GM18507 (cell line): ENCODE measurements around the gene EXOC4.

Source experiments
- DNase-seq: peaks from one replicate; pipeline ENCODE4 v3.0.0; 2011; ENCODE audit warnings: low read depth; ENCODE audit not compliant: insufficient read length; ENCODE audit errors: extremely low spot score
- FAIRE-seq: peaks from 2 replicates; lab custom pipeline; 2011; peaks lifted over from hg19 to GRCh38; lab: Jason Lieb, UNC

EXOC4 gene

GRCh38 chr7:133550145-133550544, 297.3 kb downstream of the EXOC4 start:
- DNase-seq (no peak), FAIRE-seq (no peak)

- DNase-seq (no peak), FAIRE-seq (no peak)
Observed at GRCh38 chr7:133550811-133551210, 297.9 kb downstream of the EXOC4 start.

- DNase-seq: no peak
- FAIRE-seq: no peak
Observed at GRCh38 chr7:133551466-133551865, 298.6 kb downstream of the EXOC4 start.

- FAIRE-seq (no peak), DNase-seq (no peak)
Observed at GRCh38 chr7:133552079-133552478, 299.2 kb downstream of the EXOC4 start.

- FAIRE-seq: no peak
Observed at GRCh38 chr7:133554330-133554729, 301.5 kb downstream of the EXOC4 start.

GRCh38 chr7:133556048-133556447, 303.2 kb downstream of the EXOC4 start:
- DNase-seq (no peak), FAIRE-seq (no peak)

More at GRCh38 chr7:133554330-133554729, 301.5 kb downstream of the EXOC4 start:
- no peak for DNase-seq

- DNase-seq: no peak
Observed at GRCh38 chr7:133556553-133556952, 303.7 kb downstream of the EXOC4 start.

GRCh38 chr7:133560900-133561299, 308.0 kb downstream of the EXOC4 start:
- FAIRE-seq: no peak
- no peak for DNase-seq

More at GRCh38 chr7:133556553-133556952, 303.7 kb downstream of the EXOC4 start:
- FAIRE-seq: no peak

GRCh38 chr7:133561396-133561795, 308.5 kb downstream of the EXOC4 start:
- DNase-seq: no peak
- FAIRE-seq: no peak

GRCh38 chr7:133562621-133563020, 309.7 kb downstream of the EXOC4 start:
- no peak for FAIRE-seq

GRCh38 chr7:133563251-133563650, 310.4 kb downstream of the EXOC4 start:
- no peak for FAIRE-seq

More at GRCh38 chr7:133562621-133563020, 309.7 kb downstream of the EXOC4 start:
- DNase-seq: no peak

GRCh38 chr7:133564484-133564883, 311.6 kb downstream of the EXOC4 start:
- FAIRE-seq: no peak
- no peak for DNase-seq

More at GRCh38 chr7:133563251-133563650, 310.4 kb downstream of the EXOC4 start:
- no peak for DNase-seq

GRCh38 chr7:133568544-133568943, 315.7 kb downstream of the EXOC4 start:
- DNase-seq (no peak), FAIRE-seq (no peak)

- FAIRE-seq (no peak), DNase-seq (no peak)
Observed at GRCh38 chr7:133570321-133570720, 317.4 kb downstream of the EXOC4 start.

- DNase-seq (no peak), FAIRE-seq (no peak)
Observed at GRCh38 chr7:133571076-133571475, 318.2 kb downstream of the EXOC4 start.

- FAIRE-seq: no peak
- no peak for DNase-seq
Observed at GRCh38 chr7:133572087-133572486, 319.2 kb downstream of the EXOC4 start.

GRCh38 chr7:133572843-133573242, 320.0 kb downstream of the EXOC4 start:
- DNase-seq (no peak), FAIRE-seq (no peak)

GRCh38 chr7:133573554-133574265, 320.8 kb downstream of the EXOC4 start:
- DNase-seq: no peak
- no peak for FAIRE-seq

- FAIRE-seq (no peak), DNase-seq (no peak)
Observed at GRCh38 chr7:133575726-133576440, 323.0 kb downstream of the EXOC4 start.

- FAIRE-seq: no peak
- no peak for DNase-seq
Observed at GRCh38 chr7:133576612-133577168, 323.8 kb downstream of the EXOC4 start.
